Neural progenitor cell (in vitro differentiated cells): ENCODE results near the gene ATF6.

Experiments
- CTCF ChIP-seq: fragments of 200-600 bp; sonication (generic); IDR thresholded peaks from 2 replicates; pipeline ENCODE4 v1.5.1; 2017; ENCODE audit warnings: antibody characterized with exemption, mild to moderate bottlenecking
- EZH2 ChIP-seq: fragments of 200-600 bp; sonication (generic); IDR thresholded peaks from 2 replicates; pipeline ENCODE4 v1.6.1; 2017; ENCODE audit warnings: antibody characterized with exemption, mild to moderate bottlenecking, moderate library complexity
- EZH2phosphoT487 ChIP-seq: fragments of 200-600 bp; sonication (generic); IDR thresholded peaks from 2 replicates; pipeline ENCODE4 v1.6.1; 2017; ENCODE audit warnings: antibody characterized with exemption

- TF ChIP-seq CTCF (no peak), EZH2 (no peak), EZH2phosphoT487 (no peak)
These were observed 119.6 kb downstream of the ATF6 start for GRCh38 chr1:161885759-161886158.
